Liver (tissue), 9 donors: Measurements from ENCODE around the gene MAX. TPM values are rescaled to one million over a fixed set of nuclear protein-coding genes. Genes with fewer than 3 reads are reported as not detected.

ENCODE experiments used
- DNase-seq: peaks from one replicate; pipeline ENCODE4 v3.0.0-alpha.2; 2017; ENCODE audit warnings: low spot score
- H3K27ac ChIP-seq, 2 donors: one replicate each; pipeline ENCODE4 v1.7.0; 2013; ENCODE audit warnings: inconsistent platforms in 2 of 2, low read length in 2 of 2, control low read depth in 1 of 2, low read depth in 1 of 2, mild to moderate bottlenecking in 1 of 2
- H3K27me3 ChIP-seq, 4 donors: one replicate each; pipeline versions ENCODE4 v1.6.1 to v1.7.0; 2013; ENCODE audit warnings: low read length in 3 of 4, inconsistent platforms in 1 of 4, mild to moderate bottlenecking in 1 of 4, moderate library complexity in 1 of 4; ENCODE audit not compliant: control insufficient read depth in 4 of 4, insufficient read depth in 4 of 4
- H3K36me3 ChIP-seq, 4 donors: one replicate each; pipeline versions ENCODE4 v1.6.1 to v1.7.0; 2013; ENCODE audit warnings: low read length in 3 of 4, mild to moderate bottlenecking in 3 of 4, low read depth in 1 of 4, moderate library complexity in 1 of 4; ENCODE audit not compliant: control insufficient read depth in 4 of 4, insufficient read depth in 3 of 4
- H3K4me1 ChIP-seq, 4 donors: one replicate each; pipeline versions ENCODE4 v1.6.1 to v1.7.0; 2013; ENCODE audit warnings: low read length in 3 of 4, mild to moderate bottlenecking in 3 of 4, moderate library complexity in 1 of 4; ENCODE audit not compliant: control insufficient read depth in 4 of 4, insufficient read depth in 4 of 4
- H3K4me3 ChIP-seq, 3 donors: one replicate each; pipeline versions ENCODE4 v1.6.1 to v1.7.0; 2013; ENCODE audit warnings: low read length in 3 of 3, control low read depth in 1 of 3, low read depth in 1 of 3, mild to moderate bottlenecking in 1 of 3
- H3K9ac ChIP-seq, 2 donors: one replicate each; pipeline ENCODE4 v1.7.0; 2013; ENCODE audit warnings: low read length in 2 of 2, mild to moderate bottlenecking in 2 of 2, moderate library complexity in 2 of 2, control low read depth in 1 of 2, low read depth in 1 of 2
- H3K9me3 ChIP-seq, 4 donors: one replicate each; pipeline versions ENCODE4 v1.6.1 to v1.7.0; 2013; ENCODE audit warnings: low read length in 3 of 4; ENCODE audit not compliant: control insufficient read depth in 4 of 4
- ATF3 ChIP-seq: IDR thresholded peaks from 2 replicates; pipeline ENCODE4 v1.6.1; 2016; ENCODE audit warnings: antibody characterized with exemption
- EGR1 ChIP-seq, 2 donors: IDR thresholded peaks; 2 replicates each; pipeline ENCODE4 v1.6.1; 2016 to 2018; ENCODE audit warnings: antibody characterized with exemption in 2 of 2, low read depth in 2 of 2
- FOXA1 ChIP-seq: IDR thresholded peaks from 2 replicates; pipeline ENCODE4 v1.6.1; 2016; ENCODE audit warnings: antibody characterized with exemption
- FOXA2 ChIP-seq: IDR thresholded peaks from 2 replicates; pipeline ENCODE4 v1.6.1; 2016; ENCODE audit warnings: antibody characterized with exemption
- GABPA ChIP-seq, 2 donors: IDR thresholded peaks in 1 of 2; conservative IDR thresholded peaks in 1 of 2; 2 replicates each; pipeline ENCODE4 v1.6.1; 2016; ENCODE audit warnings: antibody characterized with exemption in 2 of 2, mild to moderate bottlenecking in 1 of 2, moderate library complexity in 1 of 2
- HNF4A ChIP-seq, 2 donors: conservative IDR thresholded peaks; 2 replicates each; pipeline ENCODE4 v1.6.1; 2016; ENCODE audit warnings: antibody characterized with exemption in 2 of 2, mild to moderate bottlenecking in 2 of 2
- HNF4G ChIP-seq: IDR thresholded peaks from 2 replicates; pipeline ENCODE4 v1.6.1; 2016; ENCODE audit warnings: antibody characterized with exemption
- JUND ChIP-seq, 2 donors: IDR thresholded peaks; 2 replicates each; pipeline ENCODE4 v1.6.1; 2016; ENCODE audit warnings: antibody characterized with exemption in 2 of 2
- NR2F2 ChIP-seq: IDR thresholded peaks from 2 replicates; pipeline ENCODE4 v1.6.1; 2016; ENCODE audit warnings: antibody characterized with exemption
- RAD21 ChIP-seq, 2 donors: IDR thresholded peaks; 2 replicates each; pipeline ENCODE4 v1.6.1; 2016; ENCODE audit warnings: antibody characterized with exemption in 2 of 2, mild to moderate bottlenecking in 2 of 2
- RXRA ChIP-seq, 2 donors: IDR thresholded peaks; 2 replicates each; pipeline ENCODE4 v1.6.1; 2017 to 2018; ENCODE audit warnings: antibody characterized with exemption in 2 of 2, mild to moderate bottlenecking in 1 of 2
- SP1 ChIP-seq: IDR thresholded peaks from 2 replicates; pipeline ENCODE4 v1.6.1; 2018; ENCODE audit warnings: antibody characterized with exemption, mild to moderate bottlenecking
- TAF1 ChIP-seq: conservative IDR thresholded peaks from 2 replicates; pipeline ENCODE4 v1.6.1; 2016; ENCODE audit warnings: antibody characterized with exemption, mild to moderate bottlenecking
- WGBS: extraction: QIAGEN DNeasy Blood & Tissue Kit; methylation state at CpG from one replicate; pipeline ENCODE4 v1.1.7; 2013; 5-methylcytosine and 5-hydroxymethylcytosine counted together
- polyA plus RNA-seq, 2 donors: library from polyadenylated mRNA; stranded (reverse) in 1 of 2; unstranded in 1 of 2; fragments of 200-250 nt in 1 of 2; fragments of >200 nt in 1 of 2; fragmentation: Nextera tagmentation in 1 of 2; extraction: Ambion mirVana in 1 of 2; gene quantifications; one replicate each; pipeline versions ENCODE4 v1.2.1 to v1.2.3, GENCODE V29; 2013 to 2015
- total RNA-seq, 2 donors: library from RNA; depleted of rRNA; stranded (reverse); fragments of >200 nt; gene quantifications; one replicate each; pipeline ENCODE4 v1.2.3, GENCODE V29; 2014
- TF ChIP-seq, protein P1 (sequence below): fragments of 150-350 bp; IDR thresholded peaks from 2 replicates; pipeline ENCODE4 v1.5.1; 2017; ENCODE audit warnings: improper control_type of control experiment, low read depth, low read length; ENCODE audit not compliant: missing input control
- TF ChIP-seq, protein P2 (sequence below): IDR thresholded peaks from 2 replicates; pipeline ENCODE4 v1.6.1; 2016; ENCODE audit warnings: antibody characterized with exemption, mild to moderate bottlenecking
- TF ChIP-seq, protein P3 (sequence below): IDR thresholded peaks from 2 replicates; pipeline ENCODE4 v1.6.1; 2016; ENCODE audit warnings: antibody characterized with exemption
- donor health status: healthy.
- donor health status: healthy.
- donor health status: healthy.
- donor health status: healthy.
- donor health status: healthy.

The MAX gene
- total and polyA plus RNA-seq, 4 donors: 14.8 to 27.0 (median 16.9) TPM

DNA sequence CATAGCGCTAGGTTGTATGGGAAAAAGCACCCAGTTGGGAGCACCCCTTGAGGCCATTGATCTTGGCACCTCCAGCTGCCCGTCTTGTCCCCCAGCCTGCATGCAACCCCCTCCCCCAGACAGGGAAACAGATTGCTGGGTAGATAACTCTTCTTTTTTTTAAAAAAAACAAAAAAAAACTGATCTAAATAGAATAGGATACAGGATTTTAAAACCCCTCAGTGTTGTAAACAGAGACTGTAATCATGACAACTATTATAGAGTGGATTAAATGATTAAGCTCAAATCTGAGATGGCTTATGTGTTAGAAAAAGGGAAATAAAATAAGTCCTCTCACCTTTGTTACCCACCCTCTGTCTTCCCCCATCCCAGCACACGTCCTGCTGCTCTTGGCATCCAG, 48.9 kb downstream of the MAX start:
- no peak overlapping the region for H3K4me3 ChIP-seq
- H3K27me3 ChIP-seq: no peaks in the 10 kb centered on the region
- TF ChIP-seq HNF4G (no peak), TAF1 (no peak)
- no peak overlapping the region for H3K9ac ChIP-seq
- 94% methylated on average over 3 of the region's 3 CpGs for WGBS
- peaks cover 0 to 5% (median 0%) of the 10 kb centered on the region in 4 donors for H3K4me1 ChIP-seq
- H3K9me3 ChIP-seq: no peaks in the 10 kb centered on the region
- DNase-seq: no peak
- peaks cover 0 to 14% (median 6%) of the 10 kb centered on the region in 4 donors for H3K36me3 ChIP-seq
- H3K27ac ChIP-seq: no peak overlapping the region

- H3K27ac ChIP-seq: no peak overlapping the region
- TF ChIP-seq, protein P1, sequence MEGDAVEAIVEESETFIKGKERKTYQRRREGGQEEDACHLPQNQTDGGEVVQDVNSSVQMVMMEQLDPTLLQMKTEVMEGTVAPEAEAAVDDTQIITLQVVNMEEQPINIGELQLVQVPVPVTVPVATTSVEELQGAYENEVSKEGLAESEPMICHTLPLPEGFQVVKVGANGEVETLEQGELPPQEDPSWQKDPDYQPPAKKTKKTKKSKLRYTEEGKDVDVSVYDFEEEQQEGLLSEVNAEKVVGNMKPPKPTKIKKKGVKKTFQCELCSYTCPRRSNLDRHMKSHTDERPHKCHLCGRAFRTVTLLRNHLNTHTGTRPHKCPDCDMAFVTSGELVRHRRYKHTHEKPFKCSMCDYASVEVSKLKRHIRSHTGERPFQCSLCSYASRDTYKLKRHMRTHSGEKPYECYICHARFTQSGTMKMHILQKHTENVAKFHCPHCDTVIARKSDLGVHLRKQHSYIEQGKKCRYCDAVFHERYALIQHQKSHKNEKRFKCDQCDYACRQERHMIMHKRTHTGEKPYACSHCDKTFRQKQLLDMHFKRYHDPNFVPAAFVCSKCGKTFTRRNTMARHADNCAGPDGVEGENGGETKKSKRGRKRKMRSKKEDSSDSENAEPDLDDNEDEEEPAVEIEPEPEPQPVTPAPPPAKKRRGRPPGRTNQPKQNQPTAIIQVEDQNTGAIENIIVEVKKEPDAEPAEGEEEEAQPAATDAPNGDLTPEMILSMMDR: no peak
- TF ChIP-seq SP1 (no peak), NR2F2 (no peak), HNF4A (conservative IDR thresholded peaks at IDR 0.05) (peak in 1 of 2 donors; percentile 8), TAF1 (no peak), JUND (IDR thresholded peaks at IDR 0.05) (no peak), RXRA (IDR thresholded peaks at IDR 0.05) (no peak), RAD21 (IDR thresholded peaks at IDR 0.05) (no peak)
- no peaks in the 10 kb centered on the region for H3K9me3 ChIP-seq
- no peak for DNase-seq
- 61% methylated on average over 4 of the region's 4 CpGs for WGBS
- H3K4me3 ChIP-seq: no peak overlapping the region
- H3K27me3 ChIP-seq: no peaks in the 10 kb centered on the region
- H3K4me1 ChIP-seq: peaks cover 0 to 5% (median 0%) of the 10 kb centered on the region in 4 donors
- no peak overlapping the region for H3K9ac ChIP-seq
- H3K36me3 ChIP-seq: peaks cover 0 to 15% (median 6%) of the 10 kb centered on the region in 4 donors
Observed at GRCh38 chr14:65052832-65053231, 49.5 kb downstream of the MAX start.

GRCh38 chr14:65045709-65046108, 56.6 kb downstream of the MAX start:
- H3K27ac ChIP-seq: no peak overlapping the region
- WGBS: 88% methylated on average over 4 of the region's 4 CpGs
- H3K4me3 ChIP-seq: no peak overlapping the region
- H3K36me3 ChIP-seq: peaks cover 4 to 21% (median 8%) of the 10 kb centered on the region in 4 donors
- TF ChIP-seq JUND (IDR thresholded peaks at IDR 0.05) (no peak), HNF4A (conservative IDR thresholded peaks at IDR 0.05) (no peak), GABPA (IDR thresholded peaks at IDR 0.05 in 1 of 2, conservative IDR thresholded peaks at IDR 0.05 in 1 of 2) (no peak), TAF1 (no peak), SP1 (no peak), ATF3 (no peak), RAD21 (IDR thresholded peaks at IDR 0.05) (no peak), HNF4G (no peak), FOXA1 (no peak), RXRA (IDR thresholded peaks at IDR 0.05) (no peak), FOXA2 (no peak), EGR1 (IDR thresholded peaks at IDR 0.05; ENCODE audit: low read depth in 2 of 2) (no peak), NR2F2 (no peak)
- TF ChIP-seq, protein P2, sequence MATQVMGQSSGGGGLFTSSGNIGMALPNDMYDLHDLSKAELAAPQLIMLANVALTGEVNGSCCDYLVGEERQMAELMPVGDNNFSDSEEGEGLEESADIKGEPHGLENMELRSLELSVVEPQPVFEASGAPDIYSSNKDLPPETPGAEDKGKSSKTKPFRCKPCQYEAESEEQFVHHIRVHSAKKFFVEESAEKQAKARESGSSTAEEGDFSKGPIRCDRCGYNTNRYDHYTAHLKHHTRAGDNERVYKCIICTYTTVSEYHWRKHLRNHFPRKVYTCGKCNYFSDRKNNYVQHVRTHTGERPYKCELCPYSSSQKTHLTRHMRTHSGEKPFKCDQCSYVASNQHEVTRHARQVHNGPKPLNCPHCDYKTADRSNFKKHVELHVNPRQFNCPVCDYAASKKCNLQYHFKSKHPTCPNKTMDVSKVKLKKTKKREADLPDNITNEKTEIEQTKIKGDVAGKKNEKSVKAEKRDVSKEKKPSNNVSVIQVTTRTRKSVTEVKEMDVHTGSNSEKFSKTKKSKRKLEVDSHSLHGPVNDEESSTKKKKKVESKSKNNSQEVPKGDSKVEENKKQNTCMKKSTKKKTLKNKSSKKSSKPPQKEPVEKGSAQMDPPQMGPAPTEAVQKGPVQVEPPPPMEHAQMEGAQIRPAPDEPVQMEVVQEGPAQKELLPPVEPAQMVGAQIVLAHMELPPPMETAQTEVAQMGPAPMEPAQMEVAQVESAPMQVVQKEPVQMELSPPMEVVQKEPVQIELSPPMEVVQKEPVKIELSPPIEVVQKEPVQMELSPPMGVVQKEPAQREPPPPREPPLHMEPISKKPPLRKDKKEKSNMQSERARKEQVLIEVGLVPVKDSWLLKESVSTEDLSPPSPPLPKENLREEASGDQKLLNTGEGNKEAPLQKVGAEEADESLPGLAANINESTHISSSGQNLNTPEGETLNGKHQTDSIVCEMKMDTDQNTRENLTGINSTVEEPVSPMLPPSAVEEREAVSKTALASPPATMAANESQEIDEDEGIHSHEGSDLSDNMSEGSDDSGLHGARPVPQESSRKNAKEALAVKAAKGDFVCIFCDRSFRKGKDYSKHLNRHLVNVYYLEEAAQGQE: no peak
- TF ChIP-seq, protein P3, sequence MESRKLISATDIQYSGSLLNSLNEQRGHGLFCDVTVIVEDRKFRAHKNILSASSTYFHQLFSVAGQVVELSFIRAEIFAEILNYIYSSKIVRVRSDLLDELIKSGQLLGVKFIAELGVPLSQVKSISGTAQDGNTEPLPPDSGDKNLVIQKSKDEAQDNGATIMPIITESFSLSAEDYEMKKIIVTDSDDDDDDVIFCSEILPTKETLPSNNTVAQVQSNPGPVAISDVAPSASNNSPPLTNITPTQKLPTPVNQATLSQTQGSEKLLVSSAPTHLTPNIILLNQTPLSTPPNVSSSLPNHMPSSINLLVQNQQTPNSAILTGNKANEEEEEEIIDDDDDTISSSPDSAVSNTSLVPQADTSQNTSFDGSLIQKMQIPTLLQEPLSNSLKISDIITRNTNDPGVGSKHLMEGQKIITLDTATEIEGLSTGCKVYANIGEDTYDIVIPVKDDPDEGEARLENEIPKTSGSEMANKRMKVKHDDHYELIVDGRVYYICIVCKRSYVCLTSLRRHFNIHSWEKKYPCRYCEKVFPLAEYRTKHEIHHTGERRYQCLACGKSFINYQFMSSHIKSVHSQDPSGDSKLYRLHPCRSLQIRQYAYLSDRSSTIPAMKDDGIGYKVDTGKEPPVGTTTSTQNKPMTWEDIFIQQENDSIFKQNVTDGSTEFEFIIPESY: no peak
- TF ChIP-seq, protein P1: no peak
- no peak overlapping the region for H3K9ac ChIP-seq
- no peaks in the 10 kb centered on the region for H3K27me3 ChIP-seq
- no peak for DNase-seq
- no peaks in the 10 kb centered on the region for H3K9me3 ChIP-seq
- no peaks in the 10 kb centered on the region for H3K4me1 ChIP-seq
